Neural cell (in vitro differentiated cells): Measurements from ENCODE around the gene PRPF4. TPM values are rescaled to one million over a fixed set of nuclear protein-coding genes. Genes with fewer than 3 reads are reported as not detected.

Experiments used
- H2AFZ ChIP-seq: fragments of 200-600, 300-800 bp; sonication (generic), shearing (Covaris generic); 2 replicates; pipeline ENCODE4 v1.6.0; 2014; ENCODE audit warnings: low read depth, mild to moderate bottlenecking, antibody characterized with exemption, low read length, moderate library complexity
- H3F3A ChIP-seq: fragments of 200-600 bp; shearing (Covaris generic); 2 replicates; pipeline ENCODE4 v1.6.1; 2016; ENCODE audit warnings: mild to moderate bottlenecking, moderate library complexity, mixed read lengths, antibody characterized with exemption, low read length; ENCODE audit not compliant: insufficient read depth, poor library complexity, severe bottlenecking
- H3K27ac ChIP-seq: fragments of 200-600, 300-800 bp; sonication (generic), shearing (Covaris generic); 2 replicates; pipeline ENCODE4 v1.5.1; 2014; ENCODE audit warnings: mild to moderate bottlenecking, low read length, moderate library complexity
- H3K27me3 ChIP-seq: fragments of 300-800, 200-600 bp; sonication (generic), shearing (Covaris generic); 2 replicates; pipeline ENCODE4 v1.6.0; 2014; ENCODE audit warnings: mild to moderate bottlenecking, low read depth, low read length, moderate library complexity; ENCODE audit not compliant: insufficient read depth
- H3K36me3 ChIP-seq: fragments of 300-800, 200-600 bp; sonication (generic), shearing (Covaris generic); 2 replicates; pipeline ENCODE4 v1.5.1; 2014; ENCODE audit warnings: mild to moderate bottlenecking, antibody characterized with exemption, low read length, moderate library complexity; ENCODE audit not compliant: insufficient read depth
- H3K4me2 ChIP-seq: fragments of 300-800, 200-600 bp; sonication (generic), shearing (Covaris generic); 2 replicates; pipeline ENCODE4 v1.6.0; 2014; ENCODE audit warnings: mild to moderate bottlenecking, low read length
- H3K4me3 ChIP-seq: fragments of 300-800, 200-600 bp; sonication (generic), shearing (Covaris generic); 2 replicates; pipeline ENCODE4 v1.5.1; 2014; ENCODE audit warnings: mild to moderate bottlenecking, low read length, moderate library complexity
- H3K79me2 ChIP-seq: fragments of 200-600 bp; shearing (Covaris generic); replicated peaks from 2 replicates; pipeline ENCODE4 v1.6.0; 2014; ENCODE audit warnings: mild to moderate bottlenecking, low read length, moderate library complexity; ENCODE audit not compliant: insufficient read depth
- H3K9ac ChIP-seq: fragments of 300-800, 200-600 bp; sonication (generic), shearing (Covaris generic); 2 replicates; pipeline ENCODE4 v1.6.1; 2016; ENCODE audit warnings: mild to moderate bottlenecking, low read length, mixed read lengths
- H3K9me2 ChIP-seq: fragments of 200-600 bp; shearing (Covaris generic); 2 replicates; pipeline ENCODE4 v1.6.1; 2016; ENCODE audit warnings: mild to moderate bottlenecking, low read length, mixed read lengths; ENCODE audit not compliant: insufficient read depth
- H3K9me3 ChIP-seq: fragments of 200-600, 300-800 bp; sonication (generic), shearing (Covaris generic); 2 replicates; pipeline ENCODE4 v1.6.1; 2016; ENCODE audit warnings: mild to moderate bottlenecking, mixed run types, low read length, moderate library complexity, mixed read lengths
- H4K20me1 ChIP-seq: fragments of 200-600 bp; shearing (Covaris generic); 2 replicates; pipeline ENCODE4 v1.6.1; 2016; ENCODE audit warnings: mild to moderate bottlenecking, mixed run types; ENCODE audit not compliant: insufficient read depth
- EP300 ChIP-seq: fragments of 450-650 bp; conservative IDR thresholded peaks from 2 replicates; pipeline ENCODE4 v1.6.1; 2014; ENCODE audit warnings: antibody characterized with exemption, mild to moderate bottlenecking, moderate library complexity; ENCODE audit not compliant: poor library complexity, severe bottlenecking
- EZH2 ChIP-seq: fragments of 200-600, 300-800 bp; shearing (Covaris generic), sonication (generic); IDR thresholded peaks from 2 replicates; pipeline ENCODE4 v1.6.1; 2014; ENCODE audit warnings: antibody characterized with exemption, low read length, borderline replicate concordance, mild to moderate bottlenecking; ENCODE audit not compliant: insufficient read depth, poor library complexity, severe bottlenecking
- MXI1 ChIP-seq: fragments of 450-650 bp; conservative IDR thresholded peaks from 2 replicates; pipeline ENCODE4 v1.6.1; 2014; ENCODE audit warnings: antibody characterized with exemption, mild to moderate bottlenecking; ENCODE audit not compliant: poor library complexity, severe bottlenecking
- POLR2AphosphoS5 ChIP-seq: IDR thresholded peaks from 2 replicates; pipeline ENCODE4 v1.6.1; 2012
- RAD21 ChIP-seq: fragments of 450-650 bp; conservative IDR thresholded peaks from 2 replicates; pipeline ENCODE4 v1.6.1; 2014; ENCODE audit warnings: antibody characterized with exemption, mild to moderate bottlenecking, moderate library complexity
- SMC3 ChIP-seq: fragments of 450-650 bp; conservative IDR thresholded peaks from 2 replicates; pipeline ENCODE4 v1.6.1; 2014; ENCODE audit warnings: antibody characterized with exemption, mild to moderate bottlenecking, moderate library complexity; ENCODE audit not compliant: poor library complexity
- TAF1 ChIP-seq: IDR thresholded peaks from 2 replicates; pipeline ENCODE4 v1.6.1; 2012; ENCODE audit warnings: low read depth
- polyA plus RNA-seq: library from polyadenylated mRNA; depleted of rRNA; stranded (reverse); fragments of >200 nt; gene quantifications from 2 replicates; pipeline ENCODE4 v1.2.3, GENCODE V29; 2014
- TF ChIP-seq, protein P1 (sequence below): IDR thresholded peaks from 2 replicates; pipeline ENCODE4 v1.6.1; 2012; ENCODE audit warnings: borderline replicate concordance
- TF ChIP-seq, protein P2 (sequence below): fragments of 450-650 bp; IDR thresholded peaks from 2 replicates; pipeline ENCODE4 v1.5.1; 2014; ENCODE audit warnings: antibody characterized with exemption, mild to moderate bottlenecking, moderate library complexity; ENCODE audit not compliant: poor library complexity, severe bottlenecking

PRPF4 gene
- polyA plus RNA-seq, 1 donor from 2014 or later = 27.4 TPM

DNA sequence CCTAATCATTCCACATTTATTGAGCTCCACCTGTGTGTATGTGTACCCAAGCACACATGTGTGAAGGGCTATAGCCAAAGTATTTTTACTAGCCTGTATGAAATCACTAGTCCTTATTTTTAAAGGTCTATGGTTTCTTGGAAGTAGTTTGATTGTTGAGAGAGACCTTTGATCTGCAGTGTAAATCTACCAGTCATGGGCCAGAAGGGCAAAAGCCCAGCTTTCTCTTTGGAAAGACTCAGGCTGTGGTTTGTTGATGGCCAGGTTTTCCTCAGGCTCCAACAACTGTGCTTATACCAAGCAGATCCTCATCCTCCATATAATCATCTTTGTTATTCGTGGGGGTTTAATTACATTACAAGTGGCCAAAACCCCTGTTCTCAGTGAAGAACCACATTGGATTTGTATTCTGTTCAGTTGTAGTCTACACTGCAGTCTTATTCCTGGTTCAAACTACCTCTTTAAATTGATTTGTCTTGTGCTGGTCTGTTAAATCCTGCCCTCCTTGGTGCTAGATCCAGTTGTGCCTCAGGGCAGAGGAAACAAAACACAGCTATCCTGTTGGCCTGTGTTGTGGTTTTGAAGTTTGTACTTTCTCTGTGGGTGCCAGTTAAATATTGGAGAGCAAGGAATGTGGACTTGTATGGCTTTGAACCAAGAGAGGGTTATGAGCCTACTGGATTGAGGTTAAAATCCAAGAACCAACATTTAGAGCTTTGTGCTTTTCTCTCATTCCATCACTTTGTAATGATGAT, 13.4 kb upstream of the PRPF4 start:
- Histone ChIP-seq H3K79me2 (no peaks in the 10 kb centered on the region), H3K4me2 (no peak overlapping the region), H3F3A (no peaks in the 10 kb centered on the region), H3K4me3 (no peak overlapping the region), H3K36me3 (peaks cover 8% of the 10 kb centered on the region), H2AFZ (no peak overlapping the region), H3K9me2 (no peaks in the 10 kb centered on the region), H3K27ac (no peak overlapping the region), H3K27me3 (no peaks in the 10 kb centered on the region), H3K9ac (no peak overlapping the region), H4K20me1 (no peaks in the 10 kb centered on the region), H3K9me3 (no peaks in the 10 kb centered on the region)
- TF ChIP-seq, protein P1, sequence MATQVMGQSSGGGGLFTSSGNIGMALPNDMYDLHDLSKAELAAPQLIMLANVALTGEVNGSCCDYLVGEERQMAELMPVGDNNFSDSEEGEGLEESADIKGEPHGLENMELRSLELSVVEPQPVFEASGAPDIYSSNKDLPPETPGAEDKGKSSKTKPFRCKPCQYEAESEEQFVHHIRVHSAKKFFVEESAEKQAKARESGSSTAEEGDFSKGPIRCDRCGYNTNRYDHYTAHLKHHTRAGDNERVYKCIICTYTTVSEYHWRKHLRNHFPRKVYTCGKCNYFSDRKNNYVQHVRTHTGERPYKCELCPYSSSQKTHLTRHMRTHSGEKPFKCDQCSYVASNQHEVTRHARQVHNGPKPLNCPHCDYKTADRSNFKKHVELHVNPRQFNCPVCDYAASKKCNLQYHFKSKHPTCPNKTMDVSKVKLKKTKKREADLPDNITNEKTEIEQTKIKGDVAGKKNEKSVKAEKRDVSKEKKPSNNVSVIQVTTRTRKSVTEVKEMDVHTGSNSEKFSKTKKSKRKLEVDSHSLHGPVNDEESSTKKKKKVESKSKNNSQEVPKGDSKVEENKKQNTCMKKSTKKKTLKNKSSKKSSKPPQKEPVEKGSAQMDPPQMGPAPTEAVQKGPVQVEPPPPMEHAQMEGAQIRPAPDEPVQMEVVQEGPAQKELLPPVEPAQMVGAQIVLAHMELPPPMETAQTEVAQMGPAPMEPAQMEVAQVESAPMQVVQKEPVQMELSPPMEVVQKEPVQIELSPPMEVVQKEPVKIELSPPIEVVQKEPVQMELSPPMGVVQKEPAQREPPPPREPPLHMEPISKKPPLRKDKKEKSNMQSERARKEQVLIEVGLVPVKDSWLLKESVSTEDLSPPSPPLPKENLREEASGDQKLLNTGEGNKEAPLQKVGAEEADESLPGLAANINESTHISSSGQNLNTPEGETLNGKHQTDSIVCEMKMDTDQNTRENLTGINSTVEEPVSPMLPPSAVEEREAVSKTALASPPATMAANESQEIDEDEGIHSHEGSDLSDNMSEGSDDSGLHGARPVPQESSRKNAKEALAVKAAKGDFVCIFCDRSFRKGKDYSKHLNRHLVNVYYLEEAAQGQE = no peak
- no peak for TF ChIP-seq RAD21
- TF ChIP-seq, protein P2, sequence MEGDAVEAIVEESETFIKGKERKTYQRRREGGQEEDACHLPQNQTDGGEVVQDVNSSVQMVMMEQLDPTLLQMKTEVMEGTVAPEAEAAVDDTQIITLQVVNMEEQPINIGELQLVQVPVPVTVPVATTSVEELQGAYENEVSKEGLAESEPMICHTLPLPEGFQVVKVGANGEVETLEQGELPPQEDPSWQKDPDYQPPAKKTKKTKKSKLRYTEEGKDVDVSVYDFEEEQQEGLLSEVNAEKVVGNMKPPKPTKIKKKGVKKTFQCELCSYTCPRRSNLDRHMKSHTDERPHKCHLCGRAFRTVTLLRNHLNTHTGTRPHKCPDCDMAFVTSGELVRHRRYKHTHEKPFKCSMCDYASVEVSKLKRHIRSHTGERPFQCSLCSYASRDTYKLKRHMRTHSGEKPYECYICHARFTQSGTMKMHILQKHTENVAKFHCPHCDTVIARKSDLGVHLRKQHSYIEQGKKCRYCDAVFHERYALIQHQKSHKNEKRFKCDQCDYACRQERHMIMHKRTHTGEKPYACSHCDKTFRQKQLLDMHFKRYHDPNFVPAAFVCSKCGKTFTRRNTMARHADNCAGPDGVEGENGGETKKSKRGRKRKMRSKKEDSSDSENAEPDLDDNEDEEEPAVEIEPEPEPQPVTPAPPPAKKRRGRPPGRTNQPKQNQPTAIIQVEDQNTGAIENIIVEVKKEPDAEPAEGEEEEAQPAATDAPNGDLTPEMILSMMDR = no peak
- TF ChIP-seq MXI1 = no peak

DNA sequence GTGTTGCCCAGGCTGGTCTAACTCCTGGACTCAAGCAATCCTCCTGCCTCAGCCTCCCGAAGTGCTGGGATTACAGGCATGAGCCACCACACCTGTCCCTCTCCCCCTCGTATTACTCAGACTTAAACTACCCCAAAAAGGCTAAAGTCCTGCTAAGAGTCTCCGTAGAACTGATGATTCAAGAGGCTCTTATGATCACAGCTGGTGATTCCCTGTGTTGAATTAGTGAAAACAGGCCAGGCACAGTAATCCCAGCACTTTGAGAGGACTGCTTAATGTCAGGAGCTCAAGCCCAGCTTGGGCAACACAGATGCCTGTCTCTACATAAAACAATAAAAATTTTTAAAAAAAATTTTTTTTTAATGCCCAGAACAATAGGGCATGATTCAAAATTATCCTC, 9.3 kb upstream of the PRPF4 start:
- Histone ChIP-seq H3K27me3 (no peaks in the 10 kb centered on the region), H3F3A (no peaks in the 10 kb centered on the region), H3K9me2 (no peaks in the 10 kb centered on the region), H3K27ac (no peak overlapping the region), H3K4me2 (no peak overlapping the region), H3K4me3 (no peak overlapping the region), H4K20me1 (no peaks in the 10 kb centered on the region), H3K9ac (no peak overlapping the region), H2AFZ (no peak overlapping the region), H3K36me3 (no peaks in the 10 kb centered on the region), H3K79me2 (no peaks in the 10 kb centered on the region), H3K9me3 (no peaks in the 10 kb centered on the region)
- TF ChIP-seq RAD21 = no peak
- TF ChIP-seq, protein P1 = no peak
- no peak for TF ChIP-seq MXI1
- TF ChIP-seq EP300 = no peak
- no peak for TF ChIP-seq EZH2
- TF ChIP-seq TAF1 = no peak
- no peak for TF ChIP-seq SMC3
- TF ChIP-seq, protein P2 = no peak
- no peak for TF ChIP-seq POLR2AphosphoS5
